ENCODE results near the gene LRP1-AS.
"Not testable (repeated sequence)": the region's sequence is repeated elsewhere in the genome, so short reads cannot be mapped to it uniquely, and the experiment has no call there.

The LRP1-AS gene

GRCh38 chr12:57138526-57139272 is 8.7 kb downstream of the LRP1-AS start:
- no peak for DNase-seq

GRCh38 chr12:57135527-57136326 is 11.7 kb downstream of the LRP1-AS start:
- no peak for DNase-seq

DNA sequence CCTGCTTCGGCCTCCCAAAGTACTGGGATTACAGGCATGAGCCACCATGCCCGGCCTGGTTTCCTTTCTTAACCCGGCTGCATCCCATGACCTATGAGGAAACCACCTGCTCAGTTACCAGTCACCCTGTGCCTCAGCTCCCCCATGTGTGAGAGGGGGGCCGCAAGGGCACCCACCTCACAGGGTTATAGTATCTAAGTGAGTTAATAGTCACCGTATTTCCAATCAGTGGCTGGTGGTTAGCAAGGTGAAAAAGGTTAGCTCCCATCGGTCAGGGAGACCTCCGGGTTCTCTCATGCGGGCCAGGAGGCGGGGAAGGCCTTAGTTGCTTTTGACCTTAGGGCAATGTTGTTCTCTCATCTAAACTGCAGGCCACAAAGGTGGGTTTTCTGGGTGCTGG is 12.5 kb downstream of the LRP1-AS start:
- DNase-seq = no peak

DNA sequence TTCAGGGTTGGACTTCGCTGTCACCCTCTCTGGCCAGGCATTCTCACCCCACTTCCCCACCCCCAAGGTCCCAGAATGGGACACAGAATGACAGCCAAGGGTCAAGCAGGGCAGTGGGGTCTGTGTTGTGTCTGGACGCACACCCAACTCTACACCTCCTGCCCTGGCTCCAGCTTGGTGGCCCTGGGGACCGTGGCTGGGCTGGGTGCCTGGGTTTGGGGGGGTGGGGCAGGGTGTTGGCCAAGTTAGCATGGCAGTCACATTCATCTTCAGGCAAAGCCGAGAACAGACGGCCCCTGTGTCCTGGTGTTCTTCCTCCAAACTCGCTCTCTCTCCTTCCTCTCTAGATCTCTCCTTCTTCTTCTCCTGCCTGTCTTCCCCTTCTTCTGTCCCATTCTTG is 13.5 kb downstream of the LRP1-AS start:
- no peak for DNase-seq

DNA sequence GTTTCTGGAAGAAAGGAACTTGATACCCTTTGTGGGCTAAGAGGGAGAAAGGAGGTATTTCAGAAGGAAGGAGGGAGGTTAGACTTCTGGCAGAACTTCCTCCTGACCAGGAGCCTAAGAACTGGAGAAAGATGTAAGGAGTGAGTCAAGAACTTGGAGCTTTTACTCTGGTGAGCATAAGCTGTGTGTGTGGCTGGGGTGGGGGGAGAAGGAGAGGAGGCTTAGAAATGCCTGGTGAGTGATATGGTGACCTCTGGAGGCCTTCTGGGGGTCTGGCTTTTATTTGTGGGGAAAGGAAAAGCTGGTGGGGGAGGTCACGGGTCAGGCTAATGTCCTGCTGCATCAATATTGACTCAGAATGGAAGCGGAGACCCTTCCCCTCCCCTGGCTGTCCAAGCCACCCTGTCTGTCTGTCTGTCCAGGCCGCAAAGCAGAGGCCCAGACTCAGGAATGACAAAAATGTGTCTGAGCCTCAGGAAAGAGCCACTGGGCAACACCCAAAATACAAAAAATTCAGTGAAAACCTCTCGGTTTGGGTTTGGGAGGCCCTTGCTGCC is 14.3 kb downstream of the LRP1-AS start:
- DNase-seq = no peak

GRCh38 chr12:57131896-57132744 is 15.3 kb downstream of the LRP1-AS start:
- DNase-seq = no peak

DNA sequence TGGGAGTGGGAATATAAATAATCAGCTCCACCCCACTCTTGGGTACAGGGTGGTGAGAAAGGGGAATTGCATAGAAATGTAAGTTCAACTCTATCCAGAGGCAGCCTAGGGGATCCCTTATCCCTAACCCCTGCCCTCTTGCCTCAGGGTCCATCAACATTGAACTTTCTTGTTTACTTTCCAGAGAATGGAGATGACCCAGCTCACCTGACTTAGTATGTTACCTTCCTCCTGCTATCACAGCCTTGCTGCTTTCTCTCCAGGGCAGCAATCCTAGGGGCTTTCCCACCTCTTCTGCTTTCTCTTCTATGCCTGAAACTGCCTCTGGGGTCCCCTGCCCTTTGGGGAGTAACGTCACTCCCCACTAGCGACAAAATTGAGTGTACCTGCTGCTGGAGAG is 16.5 kb downstream of the LRP1-AS start:
- DNase-seq = no peak

DNA sequence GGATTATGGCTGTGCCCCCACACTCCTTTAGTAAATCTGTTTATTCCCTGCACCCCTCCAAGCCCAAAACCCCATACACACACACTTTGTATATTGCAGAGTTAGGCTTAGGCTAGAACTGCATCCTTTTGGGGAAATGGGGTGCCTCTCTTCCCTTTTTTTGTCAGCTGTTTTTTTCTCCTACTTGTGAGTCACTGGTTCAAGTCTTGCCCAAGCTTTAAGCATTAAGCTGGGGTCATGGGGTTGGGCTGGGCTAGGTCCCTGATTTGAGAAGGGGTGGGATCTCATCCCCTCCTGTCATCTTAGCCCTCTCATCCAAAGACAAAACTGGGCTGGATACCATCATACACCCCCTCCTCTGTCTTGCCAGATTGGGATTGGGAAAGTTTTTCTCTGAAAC is 17.5 kb downstream of the LRP1-AS start:
- DNase-seq = no peak

DNA sequence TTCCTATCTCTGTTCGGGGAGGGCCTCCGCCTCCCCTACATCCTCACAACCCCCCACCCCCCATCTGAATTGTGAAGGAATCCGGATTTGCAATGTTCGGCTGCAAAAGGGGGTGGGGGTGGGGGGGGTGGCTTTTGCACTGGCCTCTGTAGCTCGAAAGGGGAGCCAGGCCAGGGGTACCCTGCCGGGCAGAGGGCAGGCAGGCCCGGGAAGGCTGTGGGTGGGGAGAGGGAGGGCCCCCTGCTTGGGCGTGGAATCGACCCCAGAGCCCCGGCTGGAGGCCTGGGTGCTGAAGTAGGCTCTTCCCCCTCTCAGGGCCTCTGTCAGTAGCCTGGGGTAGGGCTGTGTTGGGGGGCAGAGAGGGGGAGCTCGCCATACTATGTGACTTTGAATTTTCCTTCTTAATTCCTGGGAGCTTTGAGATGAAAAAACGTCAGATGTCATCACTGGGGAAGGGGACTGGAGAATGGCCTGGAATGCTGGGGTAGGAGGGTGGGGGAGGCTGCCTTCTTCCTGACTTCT is 18.0 kb downstream of the LRP1-AS start:
- DNase-seq = no peak

DNA sequence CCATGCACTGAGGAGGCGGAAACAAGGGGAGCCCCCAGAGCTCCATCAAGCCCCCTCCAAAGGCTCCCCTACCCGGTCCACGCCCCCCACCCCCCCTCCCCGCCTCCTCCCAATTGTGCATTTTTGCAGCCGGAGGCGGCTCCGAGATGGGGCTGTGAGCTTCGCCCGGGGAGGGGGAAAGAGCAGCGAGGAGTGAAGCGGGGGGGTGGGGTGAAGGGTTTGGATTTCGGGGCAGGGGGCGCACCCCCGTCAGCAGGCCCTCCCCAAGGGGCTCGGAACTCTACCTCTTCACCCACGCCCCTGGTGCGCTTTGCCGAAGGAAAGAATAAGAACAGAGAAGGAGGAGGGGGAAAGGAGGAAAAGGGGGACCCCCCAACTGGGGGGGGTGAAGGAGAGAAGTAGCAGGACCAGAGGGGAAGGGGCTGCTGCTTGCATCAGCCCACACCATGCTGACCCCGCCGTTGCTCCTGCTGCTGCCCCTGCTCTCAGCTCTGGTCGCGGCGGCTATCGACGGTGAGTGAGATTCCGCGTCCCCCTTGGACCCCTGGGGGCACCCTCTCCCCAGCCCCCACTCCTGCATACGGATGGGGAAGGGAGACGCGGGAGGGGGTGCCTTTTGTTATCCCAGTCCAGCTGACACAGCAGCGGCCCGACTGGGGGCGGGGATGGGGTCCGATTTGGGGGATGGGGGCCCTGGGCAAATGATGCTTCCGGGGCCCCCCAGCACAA is 18.7 kb downstream of the LRP1-AS start:
- peak; percentile 28 for DNase-seq

- peak; percentile 80 for DNase-seq
These were observed 19.5 kb downstream of the LRP1-AS start, which contains the start of gene LRP1 for GRCh38 chr12:57127726-57128518. Gene LRP1, plus strand, starts transcription at chr12:57128483. Its CDS starts 482 bp downstream, at chr12:57128965.

- peak; percentile 67 for DNase-seq
These were observed 20.2 kb downstream of the LRP1-AS start for GRCh38 chr12:57127101-57127725.

DNA sequence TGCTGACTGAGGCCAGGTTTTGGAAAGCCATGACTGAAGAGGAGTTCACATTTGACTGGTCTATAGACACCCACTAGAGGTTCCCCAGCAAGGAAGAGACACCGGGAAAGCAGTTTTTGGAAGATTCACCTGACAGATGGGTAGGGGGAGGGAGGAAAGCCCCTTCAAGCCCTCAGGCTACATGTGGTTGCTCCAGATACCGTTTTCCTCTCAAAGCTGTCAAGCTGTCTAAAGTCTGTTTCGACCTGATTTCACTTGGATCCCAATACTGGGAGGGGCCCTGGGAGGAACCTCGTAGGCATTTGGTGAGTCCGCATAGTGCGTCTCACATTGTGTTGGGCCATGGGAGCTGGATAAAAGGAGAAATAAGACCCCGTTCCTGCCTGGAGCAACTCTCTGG is 20.9 kb downstream of the LRP1-AS start:
- no peak for DNase-seq

GRCh38 chr12:57126061-57126460 is 21.4 kb downstream of the LRP1-AS start:
- DNase-seq = no peak

GRCh38 chr12:57124261-57124877 is 23.1 kb downstream of the LRP1-AS start:
- peak; percentile 73 for DNase-seq

- no peak for DNase-seq
These were observed 23.6 kb downstream of the LRP1-AS start for GRCh38 chr12:57123813-57124212.

DNA sequence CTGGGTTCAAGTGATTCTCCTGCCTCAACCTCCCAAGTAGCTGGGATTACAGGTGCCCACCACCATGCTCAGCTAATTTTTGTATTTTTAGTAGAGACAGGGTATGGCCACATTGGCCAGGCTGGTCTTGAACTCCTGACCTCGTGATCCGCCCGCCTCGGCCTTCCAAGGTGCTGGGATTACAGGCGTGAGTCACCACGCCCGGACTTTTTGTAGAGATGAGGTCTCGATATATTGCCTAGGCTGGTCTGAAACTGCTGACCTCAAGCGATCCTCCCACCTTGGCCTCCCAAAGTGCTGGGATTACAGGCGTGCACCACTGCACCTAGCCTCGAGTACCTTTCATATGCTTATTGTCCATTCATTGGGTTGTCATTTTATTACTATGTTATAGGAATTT is 26.7 kb downstream of the LRP1-AS start:
- not testable (repeated sequence) for DNase-seq

DNA sequence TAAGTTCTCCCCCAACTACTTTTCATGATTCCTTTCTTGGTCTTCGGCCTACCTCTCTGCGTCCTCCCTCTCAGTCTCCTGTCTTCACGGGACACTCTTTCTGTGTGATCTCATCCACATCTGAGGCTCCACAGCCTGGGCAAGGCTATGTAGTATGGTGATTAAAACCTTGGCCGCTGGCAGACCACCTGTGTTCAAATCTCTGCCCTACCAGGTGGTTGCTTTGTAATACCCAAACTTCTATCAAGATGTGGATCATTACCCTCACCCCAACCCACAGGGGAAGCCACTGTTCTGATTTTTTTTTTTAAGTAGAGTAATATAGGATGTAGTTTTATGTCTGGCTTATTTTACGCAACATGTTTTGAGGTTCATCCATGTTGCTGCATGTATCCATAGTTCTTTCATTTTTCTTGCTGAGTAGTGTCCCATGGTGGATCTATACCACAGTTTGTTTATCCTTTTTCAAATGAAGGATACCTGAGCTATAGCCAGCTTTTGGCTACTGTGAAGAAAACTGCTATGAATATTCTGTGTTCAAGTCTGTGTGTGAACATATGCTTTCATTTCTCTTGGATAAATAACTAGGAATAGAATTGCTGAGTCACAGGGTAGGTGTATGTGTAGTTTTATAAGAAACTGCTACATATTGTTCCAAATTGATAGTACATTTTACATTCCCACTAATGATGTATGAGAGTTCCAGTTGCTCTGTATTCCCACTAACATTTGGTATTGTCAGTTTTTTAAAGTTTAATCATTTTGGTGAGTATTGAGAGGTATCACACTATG is 27.9 kb downstream of the LRP1-AS start:
- DNase-seq = no peak

- DNase-seq = no peak
These were observed 28.6 kb downstream of the LRP1-AS start for GRCh38 chr12:57118711-57119271.

All from NCI-H146 (cell line).